ENCODE data around the gene LANCL2.

DNA sequence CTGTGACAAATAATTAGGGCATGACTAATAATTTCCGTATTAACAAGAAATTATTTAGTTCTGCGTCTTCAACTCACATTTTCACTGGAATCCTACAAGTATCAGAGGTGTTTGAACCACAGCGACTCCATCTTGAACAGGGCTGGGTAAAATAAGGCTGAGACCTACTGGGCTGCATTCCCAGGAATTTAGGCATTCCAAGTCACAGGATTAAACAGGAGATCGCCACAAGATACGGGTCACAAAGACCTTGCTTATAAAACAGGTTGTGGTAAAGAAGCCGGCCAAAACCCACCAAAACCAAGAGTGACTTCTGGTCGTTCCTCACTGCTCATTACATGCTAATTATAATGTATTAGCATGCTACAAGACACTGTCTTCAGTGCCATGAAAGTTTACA is 14.9 kb upstream of the LANCL2 start:
- no peak for TF ChIP-seq POLR2A (IDR thresholded peaks at IDR 0.05)
- no peak for TF ChIP-seq POLR2AphosphoS5 (IDR thresholded peaks at IDR 0.05)
- TF ChIP-seq, protein P1, sequence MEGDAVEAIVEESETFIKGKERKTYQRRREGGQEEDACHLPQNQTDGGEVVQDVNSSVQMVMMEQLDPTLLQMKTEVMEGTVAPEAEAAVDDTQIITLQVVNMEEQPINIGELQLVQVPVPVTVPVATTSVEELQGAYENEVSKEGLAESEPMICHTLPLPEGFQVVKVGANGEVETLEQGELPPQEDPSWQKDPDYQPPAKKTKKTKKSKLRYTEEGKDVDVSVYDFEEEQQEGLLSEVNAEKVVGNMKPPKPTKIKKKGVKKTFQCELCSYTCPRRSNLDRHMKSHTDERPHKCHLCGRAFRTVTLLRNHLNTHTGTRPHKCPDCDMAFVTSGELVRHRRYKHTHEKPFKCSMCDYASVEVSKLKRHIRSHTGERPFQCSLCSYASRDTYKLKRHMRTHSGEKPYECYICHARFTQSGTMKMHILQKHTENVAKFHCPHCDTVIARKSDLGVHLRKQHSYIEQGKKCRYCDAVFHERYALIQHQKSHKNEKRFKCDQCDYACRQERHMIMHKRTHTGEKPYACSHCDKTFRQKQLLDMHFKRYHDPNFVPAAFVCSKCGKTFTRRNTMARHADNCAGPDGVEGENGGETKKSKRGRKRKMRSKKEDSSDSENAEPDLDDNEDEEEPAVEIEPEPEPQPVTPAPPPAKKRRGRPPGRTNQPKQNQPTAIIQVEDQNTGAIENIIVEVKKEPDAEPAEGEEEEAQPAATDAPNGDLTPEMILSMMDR (IDR thresholded peaks at IDR 0.05), result no peak

All from stomach (tissue), 4 donors.